Dendritic cell treated with granulocyte-macrophage colony-stimulating factor and Interleukin-4, amounts not matched to agents 40 ng/mL and 50 ng/mL, for 4 days (primary cell): ENCODE data around the gene LIPK.
"Not testable (repeated sequence)": the region's sequence is repeated elsewhere in the genome, so short reads cannot be mapped to it uniquely, and the experiment has no call there.

Experiments used
- H3K27ac Mint-ChIP-seq: one replicate; pipeline ENCODE4 v1.8.0; 2022; ENCODE audit warnings: mild to moderate bottlenecking, mixed read lengths
- H3K27me3 Mint-ChIP-seq: one replicate; pipeline ENCODE4 v1.8.0; 2022; ENCODE audit warnings: mild to moderate bottlenecking, mixed read lengths
- H3K36me3 Mint-ChIP-seq: one replicate; pipeline ENCODE4 v1.8.0; 2022; ENCODE audit warnings: low read depth, mixed read lengths
- H3K4me1 Mint-ChIP-seq: one replicate; pipeline ENCODE4 v1.8.0; 2022; ENCODE audit warnings: low read depth, mixed read lengths
- H3K4me3 Mint-ChIP-seq: one replicate; pipeline ENCODE4 v1.8.0; 2022; ENCODE audit warnings: mild to moderate bottlenecking, moderate library complexity, mixed read lengths
- H3K9me3 Mint-ChIP-seq: one replicate; pipeline ENCODE4 v1.8.0; 2022; ENCODE audit warnings: mixed read lengths
- intact Hi-C: fragments of 100-400 bp; cut with micrococcal nuclease; formaldehyde crosslinking; loops from one replicate; pipeline ENCODE4 v1.15.0; 2022

Gene LIPK

DNA sequence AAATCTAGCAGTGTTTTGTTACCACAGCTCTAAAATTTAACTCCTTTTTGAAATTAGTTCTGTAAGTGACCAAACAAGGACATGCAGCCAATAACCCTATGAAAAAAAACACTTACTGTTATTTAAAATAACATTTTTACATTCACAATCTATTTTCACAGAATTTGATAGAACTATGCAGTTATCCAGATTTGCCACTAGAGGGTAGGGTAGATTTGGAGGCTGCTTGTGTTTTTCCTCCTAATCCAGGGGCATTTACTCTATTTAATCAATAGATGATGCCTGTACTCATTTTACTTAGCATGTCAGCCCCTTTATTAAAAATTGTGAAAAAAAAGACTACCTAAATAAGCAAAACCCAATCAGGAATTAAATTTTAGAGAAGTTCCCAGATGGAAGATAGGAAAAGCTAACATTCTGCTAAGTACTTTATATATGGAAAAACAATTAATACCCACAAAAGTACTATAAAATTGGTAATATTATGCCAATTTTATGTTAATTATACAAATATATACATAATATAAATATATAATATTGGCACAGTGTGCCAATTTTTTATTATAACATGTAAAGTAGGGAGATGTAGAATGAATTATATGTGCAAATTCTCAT lies 18.1 kb upstream of the LIPK start:
- no peaks in the 10 kb centered on the region for H3K9me3 Mint-ChIP-seq
- H3K4me3 Mint-ChIP-seq = no peak overlapping the region
- H3K4me1 Mint-ChIP-seq = no peaks in the 10 kb centered on the region

DNA sequence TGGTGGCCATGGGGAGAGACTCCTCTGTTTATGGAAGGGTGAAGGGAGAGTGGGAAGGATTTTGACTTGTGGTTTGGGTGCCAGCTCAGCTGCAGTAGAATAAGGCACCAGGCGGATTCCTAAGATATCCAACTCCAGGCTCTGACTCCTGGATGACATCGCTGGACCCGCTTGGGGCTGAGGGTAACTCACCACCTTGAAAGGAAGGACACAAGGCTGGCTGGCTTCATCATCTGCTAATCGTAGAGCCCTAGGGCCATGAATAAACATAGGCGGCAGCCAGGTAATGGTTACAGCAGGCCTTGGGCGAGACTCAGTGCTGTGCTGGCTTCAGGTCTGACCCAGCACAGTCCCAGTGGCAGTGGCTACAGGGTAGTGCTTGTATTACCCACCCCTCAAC lies 16.7 kb upstream of the LIPK start:
- peaks cover 5% of the 10 kb centered on the region for H3K27me3 Mint-ChIP-seq
- no peaks in the 10 kb centered on the region for H3K9me3 Mint-ChIP-seq
- H3K4me1 Mint-ChIP-seq = no peaks in the 10 kb centered on the region
- no peak overlapping the region for H3K4me3 Mint-ChIP-seq
- intact Hi-C loops = no loop called here
- H3K27ac Mint-ChIP-seq = no peak overlapping the region
- H3K36me3 Mint-ChIP-seq = no peaks in the 10 kb centered on the region

More for the DNA sequence above, 18.1 kb upstream of the LIPK start:
- no peaks in the 10 kb centered on the region for H3K36me3 Mint-ChIP-seq
- peaks cover 5% of the 10 kb centered on the region for H3K27me3 Mint-ChIP-seq
- intact Hi-C loops = loop anchor here (1.0 kb wide), 1 partner anchor 122 kb away; no protein-coding TSS in a partner anchor
- no peak overlapping the region for H3K27ac Mint-ChIP-seq

DNA sequence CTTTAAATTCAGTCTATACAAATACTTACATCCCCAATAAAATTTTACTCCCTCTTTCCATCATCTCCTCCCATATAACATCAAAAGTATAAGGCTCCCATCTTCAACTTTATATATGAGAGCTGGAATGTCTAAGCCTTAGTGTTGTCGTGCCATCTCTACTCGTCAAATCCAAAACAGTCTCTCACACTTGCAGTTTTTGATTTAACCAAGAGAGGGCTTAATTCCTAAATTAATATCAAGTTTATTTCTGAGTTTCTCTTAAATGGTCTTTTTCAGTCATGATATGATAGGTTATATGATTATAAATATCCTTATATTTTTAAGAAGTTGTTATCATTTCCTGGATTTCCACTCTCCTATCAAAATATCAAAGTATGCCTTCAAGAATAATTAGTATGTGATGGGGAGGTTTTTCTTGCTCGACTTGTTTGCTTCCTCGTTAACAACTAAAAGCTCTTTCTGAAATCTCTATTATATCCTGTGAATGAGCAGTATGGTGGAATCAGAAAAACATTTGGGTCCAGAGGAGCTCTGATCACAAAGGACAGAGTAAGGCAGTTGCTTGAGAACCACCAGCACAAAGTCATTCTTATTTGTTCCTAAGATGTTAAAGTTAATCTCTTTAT lies 12.5 kb upstream of the LIPK start:
- no peaks in the 10 kb centered on the region for H3K4me1 Mint-ChIP-seq
- H3K9me3 Mint-ChIP-seq = no peaks in the 10 kb centered on the region
- no peak overlapping the region for H3K27ac Mint-ChIP-seq
- no peaks in the 10 kb centered on the region for H3K36me3 Mint-ChIP-seq
- intact Hi-C loops = no loop called here
- H3K4me3 Mint-ChIP-seq = no peak overlapping the region
- peaks cover 11% of the 10 kb centered on the region for H3K27me3 Mint-ChIP-seq

DNA sequence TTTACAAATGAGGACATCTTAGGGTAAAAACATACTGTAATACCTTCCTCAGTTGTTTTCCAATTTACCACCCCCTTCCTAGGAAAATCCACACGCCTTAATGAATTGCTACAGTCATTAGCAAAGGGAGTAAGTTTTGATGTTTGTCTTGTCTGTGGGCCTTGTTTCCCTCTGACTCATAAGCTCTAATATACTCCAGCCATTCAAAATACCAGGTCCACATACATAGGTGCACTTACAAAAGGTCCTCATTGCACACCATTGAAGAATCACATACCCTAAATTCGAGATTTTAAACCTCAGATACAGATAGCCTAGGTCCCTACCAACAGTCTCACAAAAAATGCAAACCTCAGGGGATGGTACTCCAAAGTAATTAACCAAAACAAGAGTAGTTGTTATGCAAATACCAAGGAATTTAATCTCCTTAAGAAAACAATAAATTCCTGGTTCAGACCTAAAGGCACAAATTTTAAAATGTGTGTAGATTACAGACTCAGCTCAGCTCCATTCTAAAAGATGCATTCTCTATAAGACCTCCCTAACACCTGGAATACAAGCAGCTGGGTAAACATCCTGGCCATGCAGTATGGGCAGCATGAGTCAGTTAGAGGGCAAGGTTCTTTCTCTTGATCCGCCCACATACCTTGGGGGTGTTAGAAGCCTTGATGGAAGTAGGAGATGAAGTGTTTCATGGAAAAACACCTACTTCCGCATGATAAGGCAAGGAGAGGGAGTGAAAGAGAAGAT lies 3.0 kb upstream of the LIPK start:
- H3K27ac Mint-ChIP-seq = no peak overlapping the region
- H3K36me3 Mint-ChIP-seq = no peaks in the 10 kb centered on the region
- intact Hi-C loops = no loop called here
- peaks cover 23% of the 10 kb centered on the region for H3K27me3 Mint-ChIP-seq
- no peak overlapping the region for H3K4me3 Mint-ChIP-seq
- no peaks in the 10 kb centered on the region for H3K9me3 Mint-ChIP-seq
- H3K4me1 Mint-ChIP-seq = peaks cover 5% of the 10 kb centered on the region

DNA sequence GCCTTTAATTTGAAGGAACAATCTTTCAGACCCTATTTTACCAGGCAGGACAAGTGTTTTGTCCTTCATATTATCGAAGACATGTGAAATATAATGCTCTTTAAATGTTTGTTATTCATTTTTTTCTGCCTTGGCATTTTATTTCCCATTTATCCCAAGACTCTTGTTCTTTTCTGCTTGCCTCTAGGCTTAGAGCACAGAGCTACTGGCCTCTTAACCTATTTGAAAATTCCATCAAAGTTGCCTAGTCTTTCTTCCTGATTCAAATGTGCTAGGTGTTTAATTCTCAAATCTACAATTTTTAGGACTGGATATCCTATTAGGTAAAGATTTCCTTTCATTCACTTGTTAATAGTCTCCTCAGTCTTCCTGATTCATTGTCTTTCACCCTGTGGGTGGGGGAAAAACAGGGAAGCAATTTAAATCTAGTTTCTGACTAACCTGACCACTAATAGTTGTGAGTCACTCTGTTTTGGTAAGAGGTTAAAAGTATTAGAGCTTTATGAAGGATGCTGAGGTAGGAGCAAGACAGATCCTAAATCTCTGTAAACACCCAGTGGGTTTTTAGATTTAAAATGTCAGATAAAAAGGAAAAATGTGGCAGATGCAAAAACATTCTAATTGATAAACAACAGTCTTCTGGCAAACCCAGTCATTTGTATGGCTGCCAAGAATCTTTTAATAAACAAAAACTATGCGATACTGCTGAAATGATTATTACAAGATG lies 1.5 kb downstream of the LIPK start:
- intact Hi-C loops = no loop called here
- Mint-ChIP-seq H3K4me1 (peaks cover 5% of the 10 kb centered on the region), H3K27me3 (peaks cover 24% of the 10 kb centered on the region), H3K27ac (no peak overlapping the region), H3K9me3 (no peaks in the 10 kb centered on the region), H3K36me3 (no peaks in the 10 kb centered on the region), H3K4me3 (no peak overlapping the region)

DNA sequence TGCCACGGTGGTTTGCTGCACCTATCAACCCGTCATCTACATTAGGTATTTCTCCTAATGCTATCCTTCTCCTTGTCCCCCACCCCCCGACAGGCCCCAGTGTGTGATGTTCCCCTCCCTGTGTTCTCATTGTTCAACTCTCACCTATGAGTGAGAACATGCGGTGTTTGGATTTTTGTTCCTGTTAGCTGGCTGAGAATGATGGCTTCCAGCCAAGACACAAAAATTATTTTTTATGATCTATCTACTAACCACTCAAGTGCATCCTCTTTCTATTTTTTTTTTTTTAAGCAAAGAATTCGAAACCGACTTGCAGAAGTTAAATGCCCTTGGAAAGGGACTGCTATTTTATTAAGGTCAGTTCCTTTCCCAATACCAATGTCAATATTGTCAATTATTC lies 3.3 kb downstream of the LIPK start:
- intact Hi-C loops, H3K27ac Mint-ChIP-seq: not testable (repeated sequence)

DNA sequence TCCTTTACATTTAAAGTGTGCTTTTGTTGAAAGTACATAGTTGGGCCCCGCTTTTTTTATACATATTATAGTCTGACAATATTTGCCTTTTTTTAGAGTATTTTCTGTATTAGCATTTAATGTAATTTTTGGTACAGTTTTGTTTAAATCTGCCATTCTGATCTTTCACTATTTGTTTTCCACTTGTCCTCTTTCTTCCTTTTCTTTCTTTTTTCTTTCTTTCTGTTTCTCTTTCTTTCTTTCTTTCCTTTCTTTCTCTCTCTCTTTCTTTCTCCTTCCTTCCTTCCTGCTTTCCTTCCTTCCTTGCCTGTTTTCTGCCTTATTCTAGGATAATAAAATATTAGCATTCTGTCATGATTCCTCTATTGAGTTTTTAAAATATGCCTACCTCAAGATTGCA lies 9.5 kb downstream of the LIPK start:
- Mint-ChIP-seq H3K4me3 (no peak overlapping the region), H3K4me1 (no peaks in the 10 kb centered on the region), H3K36me3 (no peaks in the 10 kb centered on the region), H3K27me3 (peaks cover 8% of the 10 kb centered on the region), H3K9me3 (no peaks in the 10 kb centered on the region), H3K27ac (no peak overlapping the region)
- intact Hi-C loops = no loop called here

More for the DNA sequence above, 3.3 kb downstream of the LIPK start:
- H3K9me3 Mint-ChIP-seq, H3K4me1 Mint-ChIP-seq, H3K4me3 Mint-ChIP-seq, H3K36me3 Mint-ChIP-seq: not testable (repeated sequence)
- peaks cover 24% of the 10 kb centered on the region for H3K27me3 Mint-ChIP-seq

DNA sequence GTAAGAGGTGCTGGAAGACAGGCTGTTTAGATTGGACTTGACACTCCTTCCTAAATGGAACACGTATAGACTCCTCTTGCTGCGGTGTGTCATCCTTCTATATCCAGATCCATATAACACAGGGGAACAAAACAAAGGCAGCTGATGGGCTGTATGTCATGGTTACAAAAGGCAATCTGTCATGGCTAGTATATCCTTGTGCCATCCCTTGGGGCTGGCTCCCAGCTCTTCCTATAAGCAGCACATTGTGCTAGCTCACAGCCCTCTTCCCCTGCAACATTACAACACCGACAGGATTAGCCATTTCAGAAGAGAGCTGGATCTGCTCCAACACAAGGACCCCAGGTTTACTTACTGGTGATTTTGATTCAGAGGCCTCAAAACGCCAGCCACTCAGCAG lies 15.3 kb downstream of the LIPK start:
- no peaks in the 10 kb centered on the region for H3K36me3 Mint-ChIP-seq
- intact Hi-C loops = no loop called here
- no peak overlapping the region for H3K27ac Mint-ChIP-seq
- H3K4me1 Mint-ChIP-seq = peaks cover 8% of the 10 kb centered on the region
- no peaks in the 10 kb centered on the region for H3K9me3 Mint-ChIP-seq
- H3K4me3 Mint-ChIP-seq = no peak overlapping the region
- H3K27me3 Mint-ChIP-seq = peaks cover 9% of the 10 kb centered on the region

DNA sequence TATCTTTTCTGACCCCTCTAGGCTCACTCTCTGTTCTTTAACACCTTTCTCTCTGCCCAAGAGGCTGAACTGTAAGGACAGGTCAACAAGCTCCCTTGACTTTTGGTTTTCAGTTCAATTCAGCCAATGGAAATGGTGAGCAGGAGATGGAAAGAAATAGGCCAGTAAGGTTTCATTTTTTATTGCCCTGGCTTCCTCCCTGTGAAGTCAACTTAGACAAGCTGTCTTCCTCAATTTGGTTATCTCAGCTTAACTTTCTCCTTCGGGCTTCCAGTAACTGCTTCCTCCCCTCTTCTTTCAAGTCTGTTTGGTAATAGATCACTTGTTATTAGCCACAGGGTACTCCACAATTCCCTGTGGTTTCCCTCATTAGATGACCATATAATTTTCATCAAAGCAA lies 19.7 kb downstream of the LIPK start:
- Mint-ChIP-seq H3K4me3 (no peak overlapping the region), H3K9me3 (no peaks in the 10 kb centered on the region), H3K36me3 (no peaks in the 10 kb centered on the region), H3K4me1 (peaks cover 8% of the 10 kb centered on the region), H3K27ac (no peak overlapping the region), H3K27me3 (peaks cover 10% of the 10 kb centered on the region)
- intact Hi-C loops = no loop called here

DNA sequence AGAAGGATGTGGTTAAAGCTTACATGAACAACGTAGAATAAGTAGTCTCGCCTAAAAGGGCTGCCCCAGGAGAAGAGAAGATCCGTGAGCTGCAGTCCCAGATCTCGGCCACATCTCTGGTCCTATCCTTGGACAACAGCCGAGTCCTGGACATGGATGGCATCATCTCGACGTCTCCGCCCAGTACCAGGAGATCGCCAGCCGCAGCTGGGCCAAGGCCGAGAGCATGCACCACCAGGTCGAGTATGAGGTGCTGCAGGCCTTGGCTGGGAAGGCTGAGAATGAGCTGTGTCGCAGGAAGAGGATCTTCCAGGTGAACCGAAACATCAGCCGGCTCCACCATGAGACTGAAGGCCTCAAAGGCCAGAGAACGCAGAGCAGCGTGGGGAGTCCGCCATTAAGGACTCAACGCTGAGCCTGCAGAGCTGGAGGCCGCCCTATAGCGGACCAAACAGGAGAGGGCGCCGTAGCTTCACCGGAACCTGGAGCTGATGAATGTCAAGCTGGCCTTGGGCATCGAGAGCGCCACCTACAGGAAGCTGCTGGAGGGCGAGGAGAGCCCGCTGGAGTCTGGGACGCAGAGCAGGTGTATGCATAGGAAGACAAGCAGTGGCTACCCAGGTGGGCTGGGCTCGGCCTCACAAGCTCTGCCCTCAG lies 22.2 kb downstream of the LIPK start:
- peaks cover 14% of the 10 kb centered on the region for H3K4me1 Mint-ChIP-seq
- peaks cover 7% of the 10 kb centered on the region for H3K27me3 Mint-ChIP-seq
- H3K9me3 Mint-ChIP-seq = no peaks in the 10 kb centered on the region
- H3K27ac Mint-ChIP-seq = no peak overlapping the region
- no peaks in the 10 kb centered on the region for H3K36me3 Mint-ChIP-seq
- intact Hi-C loops = no loop called here
- no peak overlapping the region for H3K4me3 Mint-ChIP-seq

DNA sequence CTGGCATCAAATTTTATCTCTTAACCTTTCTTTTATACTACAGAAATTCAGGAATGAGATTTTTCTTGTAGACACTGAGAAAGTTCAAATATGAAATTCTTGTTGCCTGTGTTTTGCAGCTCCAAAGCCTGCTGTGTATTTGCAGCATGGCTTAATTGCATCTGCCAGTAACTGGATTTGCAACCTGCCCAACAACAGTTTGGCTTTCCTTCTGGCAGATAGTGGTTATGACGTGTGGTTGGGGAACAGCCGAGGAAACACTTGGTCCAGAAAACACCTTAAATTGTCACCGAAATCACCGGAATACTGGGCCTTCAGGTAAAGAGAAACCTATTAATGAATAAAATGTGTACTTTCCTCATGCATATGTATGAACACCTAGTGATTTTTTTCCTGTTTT lies 24.8 kb downstream of the LIPK start:
- Mint-ChIP-seq H3K27ac (no peak overlapping the region), H3K27me3 (peaks cover 9% of the 10 kb centered on the region), H3K9me3 (no peaks in the 10 kb centered on the region), H3K36me3 (no peaks in the 10 kb centered on the region), H3K4me1 (peaks cover 11% of the 10 kb centered on the region), H3K4me3 (no peak overlapping the region)
- intact Hi-C loops = no loop called here

DNA sequence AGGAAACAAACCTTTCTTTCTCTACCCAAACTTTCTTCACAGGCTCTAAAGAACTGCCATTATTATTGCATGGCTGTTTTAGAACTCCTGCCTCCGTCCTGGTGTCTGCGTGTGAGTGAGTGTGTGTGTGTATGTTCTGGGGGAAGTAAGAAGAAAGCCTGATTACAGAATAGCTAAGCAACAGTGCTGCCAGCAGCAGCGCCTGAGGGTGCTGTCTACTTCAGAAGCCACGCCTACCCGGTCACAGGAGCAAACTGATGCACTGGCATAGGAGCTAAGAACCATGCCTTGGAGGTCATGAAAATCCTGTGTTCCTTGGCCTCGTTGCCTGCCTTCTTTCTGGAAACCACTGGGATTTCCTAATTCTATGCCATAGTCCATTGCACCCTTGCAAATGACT lies 25.2 kb downstream of the LIPK start:
- peaks cover 12% of the 10 kb centered on the region for H3K4me1 Mint-ChIP-seq
- H3K9me3 Mint-ChIP-seq = no peaks in the 10 kb centered on the region
- no peak overlapping the region for H3K27ac Mint-ChIP-seq
- H3K27me3 Mint-ChIP-seq = peaks cover 9% of the 10 kb centered on the region
- intact Hi-C loops = no loop called here
- no peaks in the 10 kb centered on the region for H3K36me3 Mint-ChIP-seq
- H3K4me3 Mint-ChIP-seq = no peak overlapping the region

DNA sequence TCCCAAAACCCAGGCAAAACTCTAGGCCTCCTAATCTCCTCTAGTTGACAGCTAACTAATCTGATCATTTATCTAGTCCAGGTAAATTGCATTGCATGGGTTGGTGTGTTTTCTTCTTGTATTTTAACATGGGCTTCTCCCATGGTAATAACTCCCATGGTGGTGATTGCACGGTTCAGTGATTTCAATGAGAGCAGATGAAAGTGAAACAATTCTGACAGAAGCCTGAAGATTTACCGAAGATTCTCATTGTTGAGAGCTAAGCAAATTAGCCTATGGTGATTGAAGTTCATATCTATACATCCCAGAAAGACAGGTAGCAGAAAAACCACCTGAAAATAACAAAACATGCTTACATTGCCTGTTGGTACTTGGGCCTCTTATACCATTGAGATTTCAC lies 27.2 kb downstream of the LIPK start:
- no peak overlapping the region for H3K27ac Mint-ChIP-seq
- H3K36me3 Mint-ChIP-seq = no peaks in the 10 kb centered on the region
- intact Hi-C loops = no loop called here
- H3K9me3 Mint-ChIP-seq = no peaks in the 10 kb centered on the region
- H3K27me3 Mint-ChIP-seq = peaks cover 5% of the 10 kb centered on the region
- H3K4me1 Mint-ChIP-seq = peaks cover 12% of the 10 kb centered on the region
- H3K4me3 Mint-ChIP-seq = no peak overlapping the region

DNA sequence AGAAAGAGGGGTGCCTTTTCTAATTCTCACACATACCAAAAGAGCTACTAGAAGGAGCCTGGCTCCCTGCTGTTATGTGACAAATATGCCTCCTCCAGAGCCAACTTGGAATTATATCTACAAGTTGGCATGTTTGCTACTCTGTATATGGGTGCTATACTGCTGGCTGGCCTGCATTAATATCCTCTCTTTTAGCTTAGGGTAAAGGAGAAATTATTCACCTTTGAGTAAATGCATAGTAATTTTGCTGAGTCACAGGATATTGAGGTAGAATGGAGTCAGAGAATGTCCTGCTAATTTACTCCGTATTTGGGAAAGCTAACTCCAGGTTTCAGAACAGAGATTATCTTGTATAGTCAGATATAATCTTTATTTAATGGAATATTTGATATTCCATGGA lies 29.6 kb downstream of the LIPK start:
- Mint-ChIP-seq H3K36me3 (no peaks in the 10 kb centered on the region), H3K4me1 (peaks cover 12% of the 10 kb centered on the region), H3K9me3 (no peaks in the 10 kb centered on the region), H3K27me3 (peaks cover 7% of the 10 kb centered on the region), H3K27ac (no peak overlapping the region), H3K4me3 (no peak overlapping the region)
- intact Hi-C loops = no loop called here
